Pons (tissue), 1 donor: ENCODE results near the gene LRRC4C.
"Not testable (repeated sequence)": the region's sequence is repeated elsewhere in the genome, so short reads cannot be mapped to it uniquely, and the experiment has no call there.

ENCODE experiments used
- DNase-seq: peaks from one replicate; pipeline ENCODE4 v3.0.0-alpha.2; 2016; ENCODE audit warnings: low spot score

The LRRC4C gene

DNA sequence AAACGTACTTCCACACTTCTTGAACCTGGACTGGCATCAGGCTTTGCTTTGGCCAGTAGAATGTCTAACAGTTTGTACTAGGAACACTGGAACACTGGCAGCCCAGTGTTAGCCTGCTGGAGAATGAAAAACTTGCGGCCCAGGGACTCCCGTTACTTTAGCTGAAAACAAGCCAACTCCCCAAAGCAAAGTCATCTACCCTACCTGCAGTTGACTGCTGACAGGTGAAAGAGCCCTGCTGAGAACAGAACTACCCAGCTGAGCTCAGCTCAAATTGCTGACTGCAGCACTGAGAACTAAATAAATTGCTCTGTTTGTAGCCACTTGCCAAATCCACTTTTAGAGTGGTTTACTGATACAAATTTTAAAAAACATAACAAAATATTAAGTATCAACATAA, 342.5 kb downstream of the LRRC4C start:
- no peak for DNase-seq

DNA sequence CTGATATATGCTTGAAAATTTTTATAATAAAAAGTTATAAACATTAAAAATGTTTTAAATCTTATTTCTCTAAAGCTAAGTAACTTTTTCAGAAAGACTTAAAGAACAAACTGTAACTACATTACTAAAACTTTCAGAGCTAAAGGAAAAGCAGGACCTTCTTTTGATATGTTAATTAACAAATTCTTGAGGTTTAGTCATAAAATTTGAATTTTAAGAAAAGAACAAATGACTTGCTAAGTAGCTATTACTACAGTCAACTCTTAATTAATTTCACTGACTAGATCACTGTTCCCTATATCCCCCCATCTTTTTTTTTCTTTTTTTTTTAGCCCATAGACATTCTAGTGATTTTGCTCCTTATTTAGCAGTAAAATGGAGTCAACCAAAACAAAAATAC, 344.4 kb downstream of the LRRC4C start:
- no peak for DNase-seq

DNA sequence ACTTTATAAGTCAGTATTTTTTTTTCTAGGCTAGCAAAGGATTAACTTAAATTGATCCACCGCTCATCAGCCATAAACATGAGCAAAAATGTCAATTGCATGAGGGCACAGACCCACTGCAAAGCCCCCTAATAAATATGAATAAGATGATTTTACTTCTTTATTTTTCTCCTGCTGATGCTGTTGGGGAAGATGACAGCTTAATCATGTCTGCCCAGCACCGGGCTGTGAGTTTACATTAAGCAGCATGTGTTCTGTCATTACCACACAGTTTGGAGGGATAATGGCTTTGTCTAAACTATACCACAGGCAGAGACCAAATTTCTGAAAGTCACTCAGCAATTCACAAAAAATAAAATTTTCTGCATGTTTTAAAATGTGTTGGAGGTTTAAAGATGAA, 346.3 kb downstream of the LRRC4C start:
- no peak for DNase-seq

DNA sequence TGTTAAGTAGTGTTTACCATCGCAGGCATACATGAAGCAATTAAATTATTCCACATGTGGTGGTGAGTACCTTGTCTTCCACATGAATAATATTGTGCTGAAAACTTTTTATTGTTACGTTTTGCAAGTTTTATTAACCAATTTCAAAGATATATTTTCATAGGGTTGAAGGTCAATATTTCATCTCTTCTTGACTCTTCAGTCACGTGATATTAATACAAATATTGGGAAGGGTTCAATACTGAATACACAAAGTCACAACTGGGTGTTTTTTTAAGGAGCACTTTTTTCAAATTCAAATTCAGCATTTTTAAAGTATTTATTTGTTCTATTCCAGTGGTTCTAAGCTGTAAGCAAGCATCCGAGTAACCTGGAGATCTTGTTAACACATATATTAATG, 348.9 kb downstream of the LRRC4C start:
- DNase-seq = no peak

DNA sequence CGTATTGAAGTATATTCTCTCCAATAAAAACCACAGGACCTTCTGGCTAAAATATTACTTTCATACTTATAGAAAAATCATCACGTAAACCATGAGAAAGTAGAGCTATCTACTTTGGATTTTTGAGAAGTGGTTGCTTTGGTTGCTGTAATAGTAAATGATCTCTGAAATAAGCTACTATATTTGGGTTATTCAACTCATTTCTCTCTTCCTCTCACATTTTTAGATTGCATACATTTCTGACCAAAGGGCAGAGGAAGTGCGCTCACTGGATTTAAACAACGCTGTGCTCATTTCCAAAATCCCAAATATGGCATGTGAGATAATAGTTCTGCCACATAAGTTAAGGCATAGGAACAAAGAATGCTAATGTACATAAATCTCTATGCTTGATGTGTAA, 357.0 kb downstream of the LRRC4C start:
- DNase-seq = no peak

DNA sequence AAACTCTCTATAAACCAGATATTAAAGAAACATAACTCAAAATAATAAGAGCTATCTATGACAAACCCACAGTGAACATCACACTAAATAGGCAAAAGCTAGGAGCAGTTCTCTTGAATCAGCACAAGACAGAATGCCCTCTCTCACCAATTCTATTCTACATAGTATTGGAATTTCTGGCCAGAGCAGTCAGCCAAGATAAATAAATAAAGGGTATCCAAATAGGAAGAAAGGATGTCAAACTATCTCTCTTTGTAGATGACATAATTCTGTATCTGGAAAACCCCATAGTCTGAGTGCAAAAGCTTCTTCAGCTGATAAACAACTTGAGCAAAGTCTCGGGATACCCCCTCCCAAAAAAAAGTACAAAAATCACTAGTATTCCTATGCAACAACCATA, 359.8 kb downstream of the LRRC4C start:
- DNase-seq = no peak

DNA sequence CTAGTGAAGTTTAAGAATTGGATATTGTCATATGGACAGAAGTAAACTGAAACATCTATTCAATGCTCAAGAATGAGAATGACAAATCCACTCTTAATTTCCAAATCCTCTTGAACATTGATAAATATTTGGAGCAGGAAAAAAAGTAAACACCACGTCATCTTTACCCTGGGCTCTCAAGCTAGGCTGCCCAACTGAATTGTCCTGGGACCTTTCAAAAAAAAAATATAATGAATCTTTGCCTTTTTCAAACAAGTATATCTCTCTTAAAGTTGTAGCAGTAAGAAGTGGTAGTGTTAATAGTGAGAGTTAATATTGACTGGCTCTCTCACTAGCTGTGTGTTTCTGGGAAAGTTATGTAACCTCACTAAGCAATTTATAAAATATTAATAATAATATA, 374.3 kb downstream of the LRRC4C start:
- DNase-seq = no peak

DNA sequence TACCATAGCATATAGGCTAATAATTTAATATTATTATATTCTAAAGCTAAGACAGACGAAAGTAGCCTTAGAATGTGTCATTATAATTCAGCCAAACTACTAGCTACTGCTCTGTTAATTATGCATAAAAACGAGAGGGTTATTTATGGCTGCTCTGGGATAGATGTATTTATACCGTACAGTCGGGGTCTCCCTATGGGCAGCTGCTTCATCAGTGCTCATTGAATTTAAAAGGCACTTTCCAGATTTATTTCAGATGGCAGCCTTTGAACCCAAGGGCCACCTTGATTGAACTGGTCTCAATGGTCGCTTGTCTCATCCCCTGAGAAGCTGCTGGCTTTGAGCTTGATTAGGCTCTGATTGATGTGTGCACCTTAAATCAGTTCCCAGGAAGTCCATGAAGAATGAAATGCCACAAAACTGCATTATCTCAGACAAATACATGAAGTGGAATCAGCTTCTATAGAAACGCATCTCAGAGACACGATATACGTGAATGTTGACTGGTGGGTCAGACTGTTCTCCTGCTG, 377.6 kb downstream of the LRRC4C start:
- no peak for DNase-seq

DNA sequence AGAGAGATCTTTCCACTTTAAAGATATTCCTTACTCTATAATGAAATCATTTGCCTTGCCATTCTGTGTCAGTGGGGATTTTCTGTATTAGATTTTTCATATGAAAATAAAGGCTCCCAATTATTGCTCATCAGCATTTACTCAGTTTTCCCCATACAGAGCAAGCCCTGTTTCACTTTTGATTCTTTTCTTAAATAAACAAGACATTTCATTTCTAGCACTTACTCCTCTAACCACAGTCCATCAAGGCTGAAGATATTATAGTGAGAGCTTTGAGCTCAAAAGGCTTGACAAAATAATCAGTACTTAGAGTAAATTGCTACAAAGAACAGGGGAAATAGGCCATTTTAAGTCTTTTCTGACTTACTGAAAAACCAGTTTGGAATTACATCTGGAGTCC, 385.1 kb downstream of the LRRC4C start:
- DNase-seq = no peak

DNA sequence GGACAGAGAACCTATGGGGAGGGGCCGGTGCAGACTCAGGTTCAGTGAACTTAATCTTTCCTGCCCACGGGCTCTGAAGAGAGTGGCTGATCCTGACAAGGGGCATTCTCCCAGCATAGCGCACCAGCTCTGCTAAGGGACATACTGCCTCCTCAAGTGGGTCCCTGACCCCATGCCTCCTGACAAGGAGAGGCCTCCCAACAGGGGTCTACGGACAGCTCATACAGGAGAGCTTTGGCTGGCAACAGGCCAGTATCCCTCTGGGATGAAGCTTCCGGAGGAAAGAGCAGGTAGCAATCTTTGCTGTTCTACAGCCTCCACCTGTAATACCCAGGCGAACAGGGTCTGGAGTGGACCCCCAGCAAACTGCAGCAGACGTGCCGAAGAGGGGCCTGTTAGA, 394.0 kb downstream of the LRRC4C start:
- no peak for DNase-seq

DNA sequence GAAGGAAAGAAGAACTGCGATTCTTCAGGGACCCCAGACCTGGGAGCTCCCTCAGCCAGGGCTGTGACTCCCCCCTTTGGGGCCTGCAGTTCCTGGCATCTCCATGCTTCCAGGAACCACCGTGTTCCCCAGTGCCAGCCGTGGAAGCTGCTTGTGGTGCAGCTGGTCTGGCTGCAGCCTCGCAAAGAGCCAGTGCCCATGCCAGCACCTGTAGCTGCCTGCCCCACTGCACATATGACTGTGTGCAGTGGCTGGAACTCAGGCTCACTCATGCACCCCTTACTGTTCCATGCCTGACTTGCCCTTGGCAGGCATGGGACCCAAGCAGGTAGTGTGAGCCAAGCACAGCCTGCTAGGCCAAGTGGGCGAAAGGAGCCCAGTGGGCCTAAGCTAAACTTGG, 401.3 kb downstream of the LRRC4C start:
- DNase-seq = no peak

DNA sequence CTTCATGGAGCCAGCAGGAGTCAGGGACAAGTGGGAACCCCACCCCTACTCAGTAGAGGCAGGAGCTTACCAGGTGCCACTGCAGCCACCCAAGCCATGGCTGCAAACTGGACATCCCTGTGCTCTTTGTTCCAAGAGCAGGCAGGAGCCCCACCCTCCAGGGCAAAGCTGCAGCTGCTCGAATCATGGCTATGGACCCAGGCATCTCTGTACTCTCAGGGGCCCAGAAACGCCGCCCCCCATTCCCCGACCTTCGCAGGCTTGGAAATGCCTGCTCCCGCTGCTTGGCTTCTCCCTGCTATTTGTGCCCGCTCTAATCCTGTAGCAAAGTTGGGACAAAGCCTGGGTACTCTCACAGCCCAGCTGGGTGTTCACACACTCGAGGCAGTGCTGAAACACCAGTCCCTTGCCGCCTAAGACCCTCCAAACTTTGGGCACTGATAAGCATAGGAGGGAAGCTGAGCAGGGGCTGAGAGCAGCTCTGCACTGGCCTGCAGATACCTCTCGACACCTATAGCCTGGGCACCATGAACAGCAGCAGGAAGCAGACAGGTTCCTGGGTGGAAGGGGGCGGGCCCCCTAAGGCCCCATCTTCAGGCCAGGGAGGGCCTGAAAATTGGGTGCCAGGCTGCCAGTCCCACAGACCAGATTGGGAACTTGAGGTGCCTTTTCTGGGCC, 402.4 kb downstream of the LRRC4C start:
- no peak for DNase-seq

DNA sequence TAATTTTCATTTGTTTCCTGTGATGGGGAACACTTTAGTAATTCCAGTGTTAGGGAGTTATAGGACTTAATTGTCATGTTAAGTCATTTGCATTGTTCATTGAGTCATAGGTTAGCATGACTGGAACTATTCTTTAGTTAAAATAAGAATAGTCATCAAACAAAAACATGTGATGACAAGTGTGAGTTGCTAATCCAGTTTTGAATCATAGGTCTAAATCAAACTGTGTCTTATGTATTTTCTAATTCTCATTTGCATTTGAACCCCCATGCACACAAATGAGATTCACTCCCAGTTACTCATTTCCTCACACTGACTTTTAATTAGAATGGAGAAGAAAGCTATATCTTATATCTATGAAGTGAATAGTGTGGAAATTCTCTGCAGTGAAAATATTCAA, 405.6 kb downstream of the LRRC4C start:
- DNase-seq = no peak

DNA sequence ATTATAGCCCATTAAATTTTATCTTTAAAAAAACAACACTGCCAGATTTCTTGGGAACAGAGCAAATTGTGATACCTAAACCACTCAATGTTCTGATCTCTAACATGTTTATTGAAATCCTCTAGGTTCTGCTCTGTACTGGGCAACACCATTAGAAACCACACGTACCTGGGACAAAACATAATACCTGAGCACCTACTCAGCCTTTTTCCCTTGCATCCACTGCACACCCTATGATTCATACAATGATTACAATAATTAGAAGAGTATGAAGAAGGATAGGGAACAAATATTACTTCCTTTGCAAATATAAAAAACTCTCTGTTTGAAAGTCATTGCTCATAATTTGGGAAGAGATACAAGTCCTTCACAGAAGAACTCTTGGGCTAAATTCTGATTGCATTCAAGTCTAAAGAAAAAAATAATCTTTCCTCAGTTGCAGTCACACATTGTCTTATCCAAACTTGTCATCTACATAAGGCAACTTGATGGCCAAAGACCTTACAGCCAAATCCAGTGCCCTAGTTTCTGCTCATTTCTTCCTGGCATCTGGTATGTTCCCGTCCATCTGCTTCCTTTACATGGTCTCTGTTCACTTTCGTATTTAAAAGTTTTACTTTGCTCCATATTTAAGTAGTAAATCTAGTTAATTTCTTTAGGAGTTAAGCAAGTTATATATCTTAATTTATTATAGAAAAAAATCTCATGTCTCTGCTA, 407.4 kb downstream of the LRRC4C start:
- DNase-seq = no peak

DNA sequence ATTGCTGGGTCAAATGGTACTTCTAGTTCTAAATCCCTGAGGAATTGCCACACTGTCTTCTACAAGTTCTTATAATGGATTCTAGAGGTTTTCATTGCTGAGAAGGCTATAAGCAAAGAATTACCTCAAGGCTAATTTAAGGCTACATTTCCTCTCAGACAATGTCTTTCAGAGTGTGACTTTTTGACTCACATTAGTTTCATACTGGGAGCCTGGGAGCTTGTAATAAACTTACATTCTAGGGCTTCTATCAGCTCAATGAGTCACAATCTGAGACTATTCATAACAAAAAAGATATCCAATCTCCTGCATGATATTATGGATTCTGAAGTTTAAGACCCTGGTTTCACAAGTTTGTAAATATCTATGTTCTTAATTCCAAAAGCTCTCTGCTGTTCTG, 408.7 kb downstream of the LRRC4C start:
- no peak for DNase-seq

DNA sequence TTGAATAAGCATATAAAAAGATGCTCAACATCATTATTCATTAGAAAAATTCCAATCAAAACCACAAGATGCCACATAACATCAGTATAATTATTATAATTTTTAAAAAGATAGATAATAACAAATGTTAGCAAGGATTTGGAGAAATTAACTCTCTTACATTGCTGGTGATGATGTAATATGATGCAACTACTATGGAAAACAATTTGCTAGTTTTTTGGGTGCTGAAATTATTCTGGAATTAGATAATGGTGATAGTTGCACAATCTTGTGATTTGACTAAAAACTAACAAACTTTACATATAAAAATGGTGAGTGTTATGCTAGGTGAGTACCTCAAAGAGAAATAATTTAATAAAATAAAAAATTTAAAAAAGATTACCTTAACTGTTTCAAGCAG, 412.2 kb downstream of the LRRC4C start:
- DNase-seq = no peak

DNA sequence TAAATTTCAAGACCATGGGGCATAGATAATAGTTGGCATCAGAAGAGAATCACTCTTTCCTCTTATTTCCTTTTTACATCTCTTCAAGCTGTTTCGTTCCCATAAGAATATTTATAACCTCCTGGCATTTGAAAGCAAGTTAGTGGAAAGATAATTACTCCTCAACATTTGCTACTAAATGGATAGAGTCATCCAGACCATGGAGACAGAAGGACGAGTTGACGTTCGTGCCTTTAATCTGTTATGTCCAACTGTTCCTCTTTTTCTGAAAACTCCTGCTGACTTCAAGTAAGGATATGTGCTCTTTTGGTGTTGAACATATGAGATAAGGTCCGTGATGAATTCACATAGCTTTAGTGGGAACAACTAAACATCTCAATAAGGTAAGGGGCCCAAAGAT, 414.2 kb downstream of the LRRC4C start:
- DNase-seq = no peak

DNA sequence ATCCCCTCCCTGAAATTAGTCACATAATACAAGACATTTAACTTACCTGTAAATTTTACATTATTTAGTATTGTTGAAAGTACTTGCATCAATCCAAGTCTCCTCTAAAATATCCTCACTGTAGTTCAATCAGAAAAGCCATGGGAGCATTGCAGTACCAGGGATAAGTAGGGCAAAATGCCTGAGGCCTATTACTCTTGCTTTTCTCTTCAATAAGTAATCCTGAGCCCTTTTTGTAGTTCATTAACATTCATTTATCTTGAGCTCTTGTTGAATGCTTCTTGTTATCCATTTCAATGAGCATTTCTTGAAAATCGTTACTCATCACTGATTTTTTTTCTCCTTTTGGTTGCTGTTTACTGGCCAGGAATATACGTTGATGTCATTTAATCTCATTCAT, 414.7 kb downstream of the LRRC4C start:
- no peak for DNase-seq

DNA sequence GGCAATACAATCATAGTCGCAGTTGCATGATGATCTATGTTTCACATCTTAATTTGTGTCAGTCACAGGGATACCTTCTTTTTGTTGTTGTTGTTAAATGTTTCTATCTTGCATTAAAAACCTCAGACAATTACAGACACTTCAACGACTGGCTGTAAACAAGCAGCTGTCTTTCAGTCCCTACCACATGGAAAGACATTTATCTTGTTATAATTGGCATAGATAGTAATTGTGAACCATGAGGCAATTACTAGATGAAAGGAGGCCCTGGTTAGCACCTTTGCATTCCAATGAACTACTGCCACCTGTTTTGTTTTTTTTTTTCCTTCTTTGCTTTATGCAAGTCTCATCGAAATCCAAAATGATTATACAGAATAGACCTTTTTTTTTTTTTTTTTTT, 416.8 kb downstream of the LRRC4C start:
- no peak for DNase-seq

DNA sequence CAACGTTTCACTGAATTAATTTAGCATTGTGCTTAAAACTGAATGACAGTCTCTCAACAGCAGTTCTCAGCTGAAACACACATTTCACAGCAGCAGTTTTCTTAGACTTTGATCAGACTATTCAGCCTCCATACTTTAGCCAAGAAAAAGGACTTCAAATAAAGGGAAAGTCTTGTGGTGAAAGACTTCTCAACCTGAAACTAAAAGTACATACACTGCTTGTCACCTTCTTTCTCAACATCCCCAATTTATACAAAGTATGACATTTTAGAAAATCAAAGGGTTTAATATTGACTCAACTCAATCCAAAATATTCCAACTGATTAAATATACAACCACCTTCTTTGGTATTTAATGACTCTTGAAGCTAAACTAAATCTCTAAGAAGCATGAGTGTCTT, 419.0 kb downstream of the LRRC4C start:
- no peak for DNase-seq

DNA sequence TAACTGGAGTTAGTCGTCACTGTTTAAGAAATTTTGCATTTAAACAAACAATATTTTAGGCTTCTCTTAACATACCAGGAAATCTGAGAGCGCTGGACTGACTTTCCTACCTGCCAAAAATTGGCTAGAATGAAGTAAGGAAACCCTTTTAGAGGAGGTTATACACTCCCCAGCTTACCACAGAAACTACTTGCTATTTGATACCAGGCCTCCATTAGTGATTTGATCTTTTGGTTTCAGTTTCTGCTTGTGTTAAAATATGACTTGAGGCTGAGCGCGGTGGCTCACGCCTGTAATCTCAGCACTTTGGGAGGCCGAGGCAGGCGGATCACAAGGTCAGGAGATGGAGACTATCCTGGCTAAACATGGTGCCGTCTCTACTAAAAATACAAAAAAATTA, 419.9 kb downstream of the LRRC4C start:
- DNase-seq = no peak

DNA sequence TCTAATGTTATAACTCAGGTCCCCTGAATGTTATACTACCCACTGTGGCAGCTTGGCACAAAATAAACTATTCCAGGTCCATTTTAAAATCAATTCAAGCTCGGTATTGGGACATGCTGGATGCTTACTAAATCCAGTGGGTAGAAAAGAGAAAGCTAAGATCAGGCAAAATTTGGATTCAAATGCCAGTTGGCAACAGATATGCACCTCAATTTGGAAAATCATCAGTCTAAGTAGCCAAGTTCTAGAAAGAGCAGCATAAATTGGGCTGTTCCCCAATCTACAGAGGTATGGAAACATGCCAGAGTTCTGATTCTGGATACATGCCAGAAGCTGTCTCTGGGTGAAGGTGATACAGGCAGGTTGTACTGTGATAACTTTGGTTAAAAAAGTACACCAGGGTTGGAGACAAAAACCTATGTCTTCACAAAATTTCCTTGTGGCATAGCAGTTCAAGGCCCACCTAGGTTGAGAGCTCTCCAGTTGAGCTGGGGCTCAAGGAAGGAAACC, 427.8 kb downstream of the LRRC4C start:
- no peak for DNase-seq

DNA sequence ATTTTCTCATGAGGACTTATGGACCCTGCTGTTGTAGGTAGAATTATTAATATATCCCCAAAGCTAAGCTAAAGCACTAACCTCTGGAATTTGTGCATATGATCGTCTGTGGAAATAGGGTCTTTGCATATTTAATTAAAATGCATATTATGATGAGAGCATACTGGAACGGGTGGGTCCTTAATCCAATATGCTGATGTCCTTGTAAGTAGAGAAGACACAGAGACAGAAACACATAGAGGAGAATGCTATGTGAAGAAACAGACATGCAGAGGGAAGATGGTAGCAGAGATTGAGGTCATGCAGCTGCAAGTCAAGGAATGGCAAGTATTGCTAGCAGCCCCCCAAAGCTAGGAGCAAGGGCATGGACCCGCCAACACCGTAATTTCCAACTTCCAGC, 439.2 kb downstream of the LRRC4C start:
- DNase-seq = no peak

DNA sequence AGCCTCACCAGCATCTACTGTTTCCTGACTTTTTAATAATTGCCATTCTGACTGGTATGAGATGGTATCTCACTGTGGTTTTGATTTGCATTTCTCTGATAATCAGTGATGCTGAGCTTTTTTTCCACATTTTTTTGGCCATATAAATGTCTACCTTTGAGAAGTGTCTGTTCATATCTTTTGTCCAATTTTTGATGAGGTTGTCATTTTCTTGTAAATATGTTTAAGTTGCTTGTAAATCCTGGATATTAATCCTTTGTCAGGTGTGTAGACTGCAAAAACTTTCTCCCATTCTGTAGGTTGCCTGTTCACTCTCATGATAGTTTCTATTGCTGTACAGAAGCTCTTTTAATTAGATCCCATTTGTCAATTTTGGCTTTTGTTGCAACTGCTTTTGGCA, 439.8 kb downstream of the LRRC4C start:
- not testable (repeated sequence) for DNase-seq
